Measurements from ENCODE around the gene PHOX2A. TPM values are rescaled to one million over a fixed set of nuclear protein-coding genes. Genes with fewer than 3 reads are reported as not detected.

Gene PHOX2A
- total RNA-seq, 4 donors from 2014 or later: not detected

- H3K9me3 ChIP-seq: peaks cover 0 to 11% (median 0%) of the 10 kb centered on the region in 4 donors
- peaks cover 5 to 31% of the 10 kb centered on the region in 2 donors for H3K27me3 ChIP-seq
- peaks cover 12 to 55% (median 24%) of the 10 kb centered on the region in 4 donors for H3K4me1 ChIP-seq
- H3K27ac ChIP-seq: no peak overlapping the region
- H3K4me3 ChIP-seq: no peak overlapping the region
- H3K36me3 ChIP-seq: peaks cover 0 to 22% (median 0%) of the 10 kb centered on the region in 3 donors
- TF ChIP-seq CTCF (IDR thresholded peaks at IDR 0.05): no peak
- TF ChIP-seq POLR2A (IDR thresholded peaks at IDR 0.05): no peak
- DNase-seq: no peak
Measured at GRCh38 chr11:72241291-72241781, 2.6 kb downstream of the PHOX2A start.

GRCh38 chr11:72240461-72241290, 3.3 kb downstream of the PHOX2A start:
- peak in 1 of 3 donors; percentile 53 for DNase-seq
- Histone ChIP-seq H3K9me3 (peaks cover 0 to 11% (median 0%) of the 10 kb centered on the region in 4 donors), H3K27me3 (peaks cover 5 to 31% of the 10 kb centered on the region in 2 donors), H3K4me1 (peaks cover 12 to 57% (median 24%) of the 10 kb centered on the region in 4 donors), H3K27ac (no peak overlapping the region), H3K36me3 (peaks cover 0 to 29% (median 0%) of the 10 kb centered on the region in 3 donors), H3K4me3 (peak overlapping the region in 1 of 4 donors; percentile 45)
- TF ChIP-seq POLR2A (IDR thresholded peaks at IDR 0.05) (no peak), CTCF (IDR thresholded peaks at IDR 0.05) (no peak)

GRCh38 chr11:72239849-72240460, 4.0 kb downstream of the PHOX2A start:
- peak in 2 of 6 experiments; percentile 22 to 42 for TF ChIP-seq CTCF (IDR thresholded peaks at IDR 0.05)
- TF ChIP-seq POLR2A (IDR thresholded peaks at IDR 0.05): no peak
- peak in 2 of 3 donors; percentile 62 to 81 for DNase-seq
- Histone ChIP-seq H3K36me3 (peaks cover 0 to 36% (median 0%) of the 10 kb centered on the region in 3 donors), H3K27me3 (peaks cover 5 to 30% of the 10 kb centered on the region in 2 donors), H3K27ac (peak overlapping the region in 2 of 4 donors; percentile 7 to 26), H3K9me3 (peaks cover 0 to 11% (median 0%) of the 10 kb centered on the region in 4 donors), H3K4me3 (peak overlapping the region; percentile 14 to 59 (median 42)), H3K4me1 (peaks cover 12 to 63% (median 24%) of the 10 kb centered on the region in 4 donors)

- Histone ChIP-seq H3K4me1 (peaks cover 12 to 61% (median 24%) of the 10 kb centered on the region in 4 donors), H3K27me3 (peaks cover 5 to 24% of the 10 kb centered on the region in 2 donors), H3K36me3 (peaks cover 0 to 42% (median 0%) of the 10 kb centered on the region in 3 donors), H3K9me3 (peaks cover 0 to 11% (median 0%) of the 10 kb centered on the region in 4 donors), H3K4me3 (peak overlapping the region; percentile 14 to 59 (median 42)), H3K27ac (peak overlapping the region in 1 of 4 donors; percentile 26)
- TF ChIP-seq POLR2A (IDR thresholded peaks at IDR 0.05): no peak
- TF ChIP-seq CTCF (IDR thresholded peaks at IDR 0.05): no peak
- peak in 1 of 3 donors; percentile 66 for DNase-seq
Measured at GRCh38 chr11:72239313-72239848, 4.6 kb downstream of the PHOX2A start.

Measured in Peyer's patch (tissue), 4 donors.